ENCODE data around the gene INTS6.

INTS6 gene

DNA sequence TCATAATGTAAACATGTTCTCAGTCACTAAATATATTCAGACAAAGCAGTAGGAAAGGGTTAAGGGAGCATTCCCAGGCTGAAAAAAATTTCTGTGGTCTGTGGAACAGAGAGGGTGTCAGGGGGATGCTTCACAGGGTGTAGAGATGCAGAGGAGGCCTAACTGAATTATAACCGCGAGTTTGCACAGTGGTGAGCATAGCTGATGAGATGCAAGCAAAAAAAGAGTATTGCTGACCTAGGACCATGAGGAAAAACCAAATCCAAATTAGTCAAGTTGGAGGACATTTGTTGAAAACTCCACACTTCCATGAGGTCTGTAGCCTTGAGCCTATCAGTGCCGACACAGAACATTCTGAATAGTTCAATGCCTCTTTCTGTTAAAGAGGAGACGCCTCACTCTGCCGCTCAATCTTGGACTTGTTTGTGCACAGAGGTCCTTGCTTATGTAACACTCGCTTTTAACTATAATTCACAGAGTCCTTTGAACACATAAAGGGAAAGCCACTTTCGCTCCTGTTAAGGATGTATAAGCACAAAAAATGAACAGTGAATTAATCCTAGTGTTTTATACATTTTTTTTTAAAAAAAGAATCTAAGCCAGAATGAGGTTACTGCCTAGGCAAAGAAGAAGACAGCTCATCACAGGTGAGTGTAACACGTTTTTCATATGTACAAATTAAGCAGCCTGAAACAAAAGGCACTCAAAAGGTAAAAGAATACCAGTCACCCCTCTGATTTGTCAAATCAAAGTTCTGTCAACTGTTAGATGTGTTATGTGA lies 25.8 kb upstream of the INTS6 start:
- no peaks in the 10 kb centered on the region for H3K9me3 ChIP-seq (ENCODE audit: severe bottlenecking)
- TF ChIP-seq, protein P1, sequence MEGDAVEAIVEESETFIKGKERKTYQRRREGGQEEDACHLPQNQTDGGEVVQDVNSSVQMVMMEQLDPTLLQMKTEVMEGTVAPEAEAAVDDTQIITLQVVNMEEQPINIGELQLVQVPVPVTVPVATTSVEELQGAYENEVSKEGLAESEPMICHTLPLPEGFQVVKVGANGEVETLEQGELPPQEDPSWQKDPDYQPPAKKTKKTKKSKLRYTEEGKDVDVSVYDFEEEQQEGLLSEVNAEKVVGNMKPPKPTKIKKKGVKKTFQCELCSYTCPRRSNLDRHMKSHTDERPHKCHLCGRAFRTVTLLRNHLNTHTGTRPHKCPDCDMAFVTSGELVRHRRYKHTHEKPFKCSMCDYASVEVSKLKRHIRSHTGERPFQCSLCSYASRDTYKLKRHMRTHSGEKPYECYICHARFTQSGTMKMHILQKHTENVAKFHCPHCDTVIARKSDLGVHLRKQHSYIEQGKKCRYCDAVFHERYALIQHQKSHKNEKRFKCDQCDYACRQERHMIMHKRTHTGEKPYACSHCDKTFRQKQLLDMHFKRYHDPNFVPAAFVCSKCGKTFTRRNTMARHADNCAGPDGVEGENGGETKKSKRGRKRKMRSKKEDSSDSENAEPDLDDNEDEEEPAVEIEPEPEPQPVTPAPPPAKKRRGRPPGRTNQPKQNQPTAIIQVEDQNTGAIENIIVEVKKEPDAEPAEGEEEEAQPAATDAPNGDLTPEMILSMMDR (IDR thresholded peaks at IDR 0.05; ENCODE audit: low read depth, low read length), result no peak
- H3K27ac ChIP-seq, result no peak overlapping the region
- no peaks in the 10 kb centered on the region for H3K36me3 ChIP-seq
- no peak for DNase-seq
- H3K27me3 ChIP-seq (ENCODE audit: insufficient read depth, low read depth, severe bottlenecking), result no peaks in the 10 kb centered on the region
- no peak overlapping the region for H3K4me3 ChIP-seq (ENCODE audit: low read depth, low read length)

DNA sequence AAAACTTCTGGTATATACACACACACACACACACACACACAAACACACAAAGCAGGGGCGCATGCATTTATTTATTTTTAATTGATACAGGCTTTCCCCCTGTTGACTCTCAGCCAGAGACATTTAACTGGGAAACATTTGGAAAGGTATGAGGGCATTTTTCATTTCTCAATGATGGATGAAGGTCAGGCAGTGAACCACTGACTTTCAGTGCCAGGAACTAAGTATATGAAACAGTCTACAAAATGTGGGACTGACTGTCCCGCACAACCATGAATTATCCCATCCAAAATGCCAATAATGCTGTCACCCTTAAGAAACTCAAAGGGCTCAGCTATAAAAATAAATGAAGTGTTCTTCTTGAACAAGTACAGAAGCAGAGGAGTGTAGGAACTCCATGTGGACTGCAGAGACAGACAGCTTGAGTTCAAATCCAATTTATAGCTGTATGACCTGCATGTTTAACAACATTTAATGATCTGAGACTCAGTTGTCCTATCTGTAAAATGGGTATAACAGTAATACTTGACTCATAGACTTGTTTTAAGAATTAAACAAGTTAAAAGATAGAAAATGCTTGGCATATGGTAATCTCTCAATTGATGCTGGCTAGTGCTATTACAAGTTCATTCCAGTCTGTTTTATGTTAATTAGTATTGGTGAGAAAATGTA lies 25.0 kb upstream of the INTS6 start:
- H3K27ac ChIP-seq, result no peak overlapping the region
- no peak for DNase-seq
- TF ChIP-seq, protein P1 (IDR thresholded peaks at IDR 0.05; ENCODE audit: low read depth, low read length), result no peak
- no peaks in the 10 kb centered on the region for H3K9me3 ChIP-seq (ENCODE audit: severe bottlenecking)
- H3K27me3 ChIP-seq (ENCODE audit: insufficient read depth, low read depth, severe bottlenecking), result no peaks in the 10 kb centered on the region
- no peaks in the 10 kb centered on the region for H3K36me3 ChIP-seq
- no peak overlapping the region for H3K4me3 ChIP-seq (ENCODE audit: low read depth, low read length)

DNA sequence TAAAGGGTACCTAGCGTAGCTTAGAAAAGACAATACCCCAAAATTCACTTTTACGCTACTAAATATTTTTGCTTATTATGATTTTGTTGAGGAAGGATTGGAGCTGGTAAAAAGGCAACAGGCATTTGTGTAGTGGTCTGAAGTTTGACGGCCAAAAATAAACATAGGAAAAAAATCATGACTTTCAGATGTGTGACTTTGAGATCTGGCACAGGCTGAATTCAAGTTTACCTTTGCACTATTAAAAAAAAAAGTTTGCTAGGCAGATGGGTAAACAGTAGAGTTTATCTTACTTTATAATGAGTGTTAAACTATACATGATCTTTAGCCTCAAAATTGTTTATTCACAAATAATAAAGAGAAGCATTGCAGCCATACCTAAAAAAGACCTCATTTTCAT lies 24.3 kb upstream of the INTS6 start:
- TF ChIP-seq, protein P1 (IDR thresholded peaks at IDR 0.05; ENCODE audit: low read depth, low read length), result no peak
- H3K27me3 ChIP-seq (ENCODE audit: insufficient read depth, low read depth, severe bottlenecking), result no peaks in the 10 kb centered on the region
- no peaks in the 10 kb centered on the region for H3K9me3 ChIP-seq (ENCODE audit: severe bottlenecking)
- H3K4me3 ChIP-seq (ENCODE audit: low read depth, low read length), result no peak overlapping the region
- H3K27ac ChIP-seq, result no peak overlapping the region
- DNase-seq, result no peak
- H3K36me3 ChIP-seq, result no peaks in the 10 kb centered on the region

DNA sequence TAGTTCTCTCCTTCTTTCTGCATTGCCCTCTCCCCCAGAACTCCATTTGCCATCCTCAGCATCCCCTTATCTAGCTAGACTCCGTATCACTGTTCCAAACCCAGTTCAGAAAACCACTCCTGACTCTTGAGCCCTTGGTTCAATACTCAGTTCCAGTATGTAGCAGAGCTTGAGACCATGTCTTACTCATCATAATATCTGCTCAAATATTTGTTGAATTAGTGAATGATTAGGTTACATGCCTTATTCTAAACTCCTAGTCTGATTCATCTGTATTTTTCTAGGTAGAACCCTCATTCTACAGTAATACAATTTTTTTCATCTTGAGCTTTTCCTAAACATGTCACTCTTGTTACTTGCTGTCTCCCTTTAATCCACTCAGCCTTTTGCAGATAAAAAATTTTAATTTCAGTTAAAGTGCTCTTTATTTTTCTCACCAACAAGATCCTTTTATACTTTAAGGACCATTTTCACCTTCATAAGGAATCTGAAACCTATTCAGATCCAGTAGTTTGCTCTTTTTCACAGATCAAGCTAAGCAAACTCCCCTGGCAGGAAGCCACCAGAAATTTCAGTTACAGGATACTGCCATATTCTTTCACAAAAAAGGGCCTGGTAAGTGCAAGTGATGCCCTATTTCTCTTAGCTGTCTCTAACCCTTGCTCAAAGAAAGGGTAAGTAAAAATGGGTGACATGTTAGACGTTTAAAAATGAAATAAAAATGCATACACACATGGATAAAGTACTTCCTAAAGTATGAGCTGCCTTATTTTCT lies 23.1 kb upstream of the INTS6 start:
- Histone ChIP-seq H3K4me3 (ENCODE audit: low read depth, low read length) (no peak overlapping the region), H3K36me3 (no peaks in the 10 kb centered on the region), H3K27me3 (ENCODE audit: insufficient read depth, low read depth, severe bottlenecking) (no peaks in the 10 kb centered on the region), H3K27ac (no peak overlapping the region), H3K9me3 (ENCODE audit: severe bottlenecking) (no peaks in the 10 kb centered on the region)
- DNase-seq, result no peak
- TF ChIP-seq, protein P1 (IDR thresholded peaks at IDR 0.05; ENCODE audit: low read depth, low read length), result no peak

DNA sequence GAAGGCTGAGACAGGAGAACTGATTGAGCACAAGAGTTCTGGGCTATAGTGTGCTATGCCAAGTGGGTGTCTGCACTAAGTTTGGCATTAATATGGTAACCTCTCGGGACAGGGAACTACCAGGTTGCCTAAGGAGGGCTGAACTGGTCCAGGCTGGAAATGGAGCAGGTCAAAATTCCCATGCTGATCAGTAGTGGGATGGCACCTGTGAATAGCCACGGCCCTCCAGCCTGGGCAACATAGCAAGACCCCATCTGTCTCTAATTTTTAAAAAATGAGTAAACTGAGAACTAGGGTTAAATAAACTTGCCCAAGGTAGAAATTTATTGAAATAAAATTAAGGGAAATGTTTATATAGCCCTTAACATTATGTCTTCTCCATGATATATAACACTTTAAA lies 17.0 kb upstream of the INTS6 start:
- Histone ChIP-seq H3K4me3 (ENCODE audit: low read depth, low read length) (no peak overlapping the region), H3K27me3 (ENCODE audit: insufficient read depth, low read depth, severe bottlenecking) (no peaks in the 10 kb centered on the region), H3K27ac (no peak overlapping the region), H3K36me3 (no peaks in the 10 kb centered on the region), H3K9me3 (ENCODE audit: severe bottlenecking) (no peaks in the 10 kb centered on the region)
- TF ChIP-seq, protein P1 (IDR thresholded peaks at IDR 0.05; ENCODE audit: low read depth, low read length), result no peak
- DNase-seq, result no peak

Data from WERI-Rb-1 (cell line).